Esophagus (tissue), 2 donors: Measurements from ENCODE around the gene KCNJ5. TPM values are rescaled to one million over a fixed set of nuclear protein-coding genes. Genes with fewer than 3 reads are reported as not detected.

ENCODE experiments used
- H3K27ac ChIP-seq, 2 donors: one replicate each; pipeline ENCODE4 v1.5.1; 2013; ENCODE audit warnings: low read depth in 2 of 2, mild to moderate bottlenecking in 2 of 2, inconsistent platforms in 1 of 2, low read length in 1 of 2, moderate library complexity in 1 of 2
- H3K27me3 ChIP-seq, 2 donors: one replicate each; pipeline ENCODE4 v1.6.1; 2013; ENCODE audit warnings: low read length in 2 of 2, control low read depth in 1 of 2, mild to moderate bottlenecking in 1 of 2; ENCODE audit not compliant: insufficient read depth in 2 of 2, control insufficient read depth in 1 of 2
- H3K36me3 ChIP-seq, 2 donors: one replicate each; pipeline ENCODE4 v1.6.1; 2013; ENCODE audit warnings: low read length in 1 of 2; ENCODE audit not compliant: control insufficient read depth in 2 of 2, insufficient read depth in 2 of 2
- H3K4me1 ChIP-seq, 2 donors: one replicate each; pipeline ENCODE4 v1.6.1; 2013; ENCODE audit warnings: low read length in 1 of 2; ENCODE audit not compliant: control insufficient read depth in 2 of 2, insufficient read depth in 2 of 2
- H3K4me3 ChIP-seq, 2 donors: one replicate each; pipeline ENCODE4 v1.5.1; 2013; ENCODE audit warnings: low read length in 2 of 2, mild to moderate bottlenecking in 2 of 2, low read depth in 1 of 2, moderate library complexity in 1 of 2
- H3K9me3 ChIP-seq, 2 donors: one replicate each; pipeline ENCODE4 v1.6.1; 2013; ENCODE audit warnings: mild to moderate bottlenecking in 2 of 2, low read depth in 1 of 2, low read length in 1 of 2, moderate library complexity in 1 of 2; ENCODE audit not compliant: control insufficient read depth in 2 of 2, insufficient read depth in 1 of 2
- WGBS, 2 donors: extraction: QIAGEN DNeasy Blood & Tissue Kit; methylation state at CpG; one replicate each; pipeline ENCODE4 v1.1.7; 2013; 5-methylcytosine and 5-hydroxymethylcytosine counted together
- polyA plus RNA-seq, 2 donors: library from polyadenylated mRNA; stranded (reverse); fragments of 200-250 nt; gene quantifications; one replicate each; pipeline ENCODE4 v1.2.3, GENCODE V29; 2013
- donor health status: healthy with polysubstance abuse.
- donor health status: Bipolar disorder and iron deficiency.

Gene KCNJ5
- polyA plus RNA-seq, 2 donors, result 0.08 to 0.27 TPM

DNA sequence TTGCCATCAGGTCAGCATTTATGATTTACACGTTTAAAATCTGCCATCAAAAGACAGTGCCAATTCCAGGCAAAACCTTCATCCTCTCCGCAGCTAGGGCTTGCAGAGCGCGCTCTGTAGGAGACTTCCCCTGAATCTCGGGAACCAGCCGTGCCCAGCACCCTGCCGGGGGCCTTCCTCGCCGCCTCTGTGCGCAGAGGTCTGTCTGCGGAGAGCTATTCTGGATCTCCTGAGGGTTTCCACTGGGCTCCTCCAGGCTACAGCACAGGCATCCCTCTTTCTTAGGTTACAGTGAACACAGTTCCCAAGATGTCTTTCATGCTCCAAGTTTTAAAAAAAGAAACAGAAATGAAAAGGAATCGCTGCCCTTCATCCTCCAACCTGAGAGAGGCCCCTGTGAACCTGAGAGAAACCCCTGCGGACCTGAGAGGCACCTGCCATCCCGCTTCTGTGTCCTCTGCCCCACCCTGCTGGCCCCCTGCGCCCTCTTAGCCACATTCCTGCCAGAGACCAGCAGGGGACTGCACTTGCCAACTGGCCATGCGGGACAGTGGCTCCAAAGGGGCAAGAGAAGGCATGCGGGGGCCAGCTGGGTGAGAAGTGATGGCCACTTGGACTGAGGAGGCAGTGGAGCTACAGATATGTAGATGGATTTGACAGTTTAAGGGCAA lies 35.4 kb downstream of the KCNJ5 start:
- Histone ChIP-seq H3K4me1 (no peaks in the 10 kb centered on the region), H3K36me3 (no peaks in the 10 kb centered on the region), H3K27me3 (no peaks in the 10 kb centered on the region), H3K9me3 (peaks cover 0 to 4% of the 10 kb centered on the region in 2 donors), H3K27ac (no peak overlapping the region), H3K4me3 (no peak overlapping the region)
- WGBS, 2 donors, result 84 to 86% methylated on average over 17 of the region's 17 CpGs

DNA sequence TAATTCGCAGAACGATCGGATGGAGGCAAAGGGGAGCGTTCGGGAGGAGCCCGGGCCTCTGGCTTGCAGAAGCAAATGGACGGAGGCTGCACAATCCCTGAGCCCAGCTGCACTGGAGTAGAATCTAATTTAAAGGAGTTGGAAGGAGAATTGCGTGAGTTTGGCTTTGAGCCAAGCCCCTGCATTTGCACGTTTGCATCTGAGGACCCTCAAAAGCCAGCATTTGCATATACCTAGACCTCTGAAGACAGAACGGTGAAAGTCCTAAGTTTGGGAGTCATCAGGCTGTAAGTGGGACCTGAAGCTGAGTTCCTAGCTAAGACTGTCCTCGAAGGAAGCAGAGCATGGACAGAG lies 35.9 kb downstream of the KCNJ5 start:
- H3K27ac ChIP-seq, result no peak overlapping the region
- H3K9me3 ChIP-seq, result peaks cover 0 to 4% of the 10 kb centered on the region in 2 donors
- 75 to 76% methylated on average over 11 of the region's 11 CpGs for WGBS, 2 donors
- H3K36me3 ChIP-seq, result no peaks in the 10 kb centered on the region
- H3K4me1 ChIP-seq, result no peaks in the 10 kb centered on the region
- no peak overlapping the region for H3K4me3 ChIP-seq
- no peaks in the 10 kb centered on the region for H3K27me3 ChIP-seq

DNA sequence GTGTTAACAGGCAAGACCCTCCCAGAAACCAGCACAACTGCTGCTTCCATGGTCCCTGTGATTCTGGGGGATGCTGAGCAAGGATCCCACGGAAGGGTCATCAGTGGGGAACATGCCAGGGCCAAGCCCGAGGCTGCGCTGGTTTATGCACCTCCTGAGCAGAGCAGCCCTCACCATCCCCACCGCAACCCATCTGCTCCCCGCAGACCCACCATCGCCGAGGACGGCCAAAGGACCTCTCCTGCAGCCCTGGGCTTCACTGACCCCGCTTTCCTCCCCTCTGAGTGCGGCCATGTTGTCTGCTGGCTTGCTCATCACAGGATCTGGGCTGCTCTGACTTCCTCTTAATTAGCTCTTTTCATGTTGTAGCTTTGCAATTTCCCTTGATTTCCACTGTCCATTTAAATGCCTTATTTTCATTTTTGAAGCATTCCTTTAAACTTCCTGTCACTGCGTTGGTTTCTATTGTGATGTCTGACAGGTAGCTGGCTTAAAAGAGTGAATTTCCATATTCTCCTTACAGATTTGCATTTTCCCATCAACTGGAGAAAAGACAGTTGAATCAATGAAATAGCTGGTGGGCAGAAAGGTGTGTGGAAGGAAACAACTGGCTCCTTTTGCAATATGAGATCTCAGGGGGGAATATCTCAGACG lies 36.7 kb downstream of the KCNJ5 start:
- 80 to 84% methylated on average over 12 of the region's 12 CpGs for WGBS, 2 donors
- Histone ChIP-seq H3K9me3 (peaks cover 0 to 4% of the 10 kb centered on the region in 2 donors), H3K27ac (no peak overlapping the region), H3K4me1 (no peaks in the 10 kb centered on the region), H3K4me3 (no peak overlapping the region), H3K27me3 (no peaks in the 10 kb centered on the region), H3K36me3 (no peaks in the 10 kb centered on the region)

DNA sequence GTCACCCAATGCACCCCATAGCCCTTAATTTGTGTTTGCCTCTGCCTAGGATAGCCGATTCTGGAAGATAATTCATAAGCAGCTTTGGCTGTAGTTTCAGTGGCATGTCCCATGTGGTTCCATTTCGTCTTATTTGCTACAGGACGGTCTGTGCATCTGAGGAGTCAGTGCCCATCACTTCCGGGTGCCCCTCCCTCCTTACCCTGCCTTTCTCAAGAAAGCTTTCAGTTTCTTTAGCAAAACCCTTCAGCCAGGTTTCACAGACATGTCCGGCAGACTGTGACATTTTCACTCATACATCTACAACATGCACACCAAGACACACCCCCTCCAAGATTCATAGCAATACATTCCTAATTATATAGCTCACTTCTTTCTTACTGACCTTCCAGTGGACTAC lies 37.2 kb downstream of the KCNJ5 start:
- Histone ChIP-seq H3K4me1 (no peaks in the 10 kb centered on the region), H3K4me3 (no peak overlapping the region)
- 48 to 54% methylated on average over 5 of the region's 5 CpGs for WGBS, 2 donors

DNA sequence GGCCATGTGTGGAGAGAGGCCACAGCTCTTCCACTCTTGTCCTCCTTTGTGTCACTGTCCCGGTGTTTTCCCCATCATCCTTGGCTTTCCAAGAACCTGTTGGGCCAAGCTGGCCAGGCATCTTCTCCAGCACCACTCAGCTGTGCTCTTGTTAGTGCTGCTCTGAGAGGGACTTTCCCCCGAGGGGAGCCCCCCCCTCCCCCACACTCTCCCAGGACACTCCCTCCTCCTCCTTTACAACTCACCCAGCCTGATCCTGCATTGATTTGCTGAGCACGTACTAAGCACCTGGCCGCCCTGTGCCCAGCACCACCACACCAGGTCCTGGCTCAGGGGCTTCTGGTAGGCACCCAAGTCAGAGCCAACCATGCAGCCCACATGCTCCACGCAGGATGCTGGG lies 38.3 kb downstream of the KCNJ5 start:
- Histone ChIP-seq H3K4me1 (no peaks in the 10 kb centered on the region), H3K9me3 (peaks cover 0 to 4% of the 10 kb centered on the region in 2 donors), H3K4me3 (no peak overlapping the region), H3K36me3 (no peaks in the 10 kb centered on the region), H3K27ac (no peak overlapping the region), H3K27me3 (no peaks in the 10 kb centered on the region)
- 59% methylated on average over 5 of the region's 5 CpGs for WGBS, 2 donors

More for the DNA sequence above, 37.2 kb downstream of the KCNJ5 start:
- Histone ChIP-seq H3K27me3 (no peaks in the 10 kb centered on the region), H3K9me3 (peaks cover 0 to 4% of the 10 kb centered on the region in 2 donors), H3K36me3 (no peaks in the 10 kb centered on the region), H3K27ac (no peak overlapping the region)

DNA sequence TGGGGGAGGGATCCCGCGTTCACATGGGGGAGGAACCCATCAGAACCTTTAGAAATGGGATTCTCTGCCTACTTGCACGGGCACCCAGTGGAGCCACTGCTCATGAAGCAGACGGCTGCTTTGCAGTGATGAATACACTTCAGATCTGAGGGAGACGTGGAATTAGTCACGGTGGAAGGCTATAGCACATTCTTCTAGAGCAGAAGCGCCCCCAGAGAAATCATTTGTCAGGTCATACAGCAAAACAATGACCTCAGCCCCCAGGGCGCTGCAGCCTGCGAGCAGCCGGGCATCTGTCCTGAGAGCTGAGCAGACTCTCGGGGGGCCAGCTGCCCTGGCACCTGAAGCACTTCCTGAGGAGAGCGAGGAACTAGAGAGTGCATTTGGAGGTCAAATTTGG lies 38.8 kb downstream of the KCNJ5 start:
- Histone ChIP-seq H3K27me3 (no peaks in the 10 kb centered on the region), H3K4me1 (no peaks in the 10 kb centered on the region), H3K36me3 (peaks cover 0 to 2% of the 10 kb centered on the region in 2 donors), H3K27ac (no peak overlapping the region), H3K4me3 (no peak overlapping the region), H3K9me3 (peaks cover 0 to 4% of the 10 kb centered on the region in 2 donors)
- WGBS, 2 donors, result 50 to 58% methylated on average over 12 of the region's 12 CpGs

DNA sequence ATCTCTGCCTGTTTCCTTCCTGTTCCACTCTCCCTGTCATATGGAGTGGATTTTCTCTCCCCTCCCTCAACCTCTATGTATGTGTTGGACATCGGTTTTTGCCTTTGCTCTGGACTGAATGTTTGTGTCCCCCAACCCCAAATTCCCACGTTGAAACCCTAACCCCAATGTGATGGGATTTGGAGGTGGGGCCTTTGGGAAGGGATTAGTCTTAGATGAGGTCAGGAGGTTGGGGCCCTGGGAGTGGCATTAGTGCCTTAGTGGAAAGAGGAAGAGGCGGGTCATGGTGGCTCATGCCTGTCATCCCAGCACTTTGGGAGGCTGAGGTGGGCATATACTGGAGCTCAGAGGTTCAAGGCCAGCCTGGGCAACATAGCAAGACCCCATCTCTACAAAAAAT lies 39.9 kb downstream of the KCNJ5 start:
- WGBS, 2 donors, result 74 to 82% methylated on average over 3 of the region's 3 CpGs
- Histone ChIP-seq H3K36me3 (peaks cover 0 to 2% of the 10 kb centered on the region in 2 donors), H3K27me3 (no peaks in the 10 kb centered on the region), H3K27ac (no peak overlapping the region), H3K4me3 (no peak overlapping the region), H3K4me1 (no peaks in the 10 kb centered on the region), H3K9me3 (peaks cover 0 to 4% of the 10 kb centered on the region in 2 donors)

DNA sequence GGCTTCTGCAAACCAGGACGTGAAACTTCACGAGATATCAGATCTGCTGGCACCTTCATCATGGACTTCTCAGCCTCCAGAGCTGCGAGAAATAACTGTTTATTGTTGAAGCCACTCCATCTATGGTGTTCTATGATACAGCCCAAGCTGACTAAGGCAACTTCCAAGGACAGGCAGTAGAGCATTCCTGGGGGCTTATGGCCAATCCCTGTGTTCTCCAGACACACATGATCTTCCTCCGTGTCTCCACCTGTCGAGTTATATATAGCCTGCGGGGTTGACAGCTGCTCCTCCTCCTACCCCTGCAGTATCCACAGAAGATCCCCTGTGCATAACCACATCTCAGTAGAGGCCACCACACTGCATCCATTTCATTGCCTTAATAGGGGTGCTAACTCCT lies 40.5 kb downstream of the KCNJ5 start:
- Histone ChIP-seq H3K27me3 (no peaks in the 10 kb centered on the region), H3K4me1 (no peaks in the 10 kb centered on the region), H3K9me3 (peaks cover 0 to 4% of the 10 kb centered on the region in 2 donors), H3K27ac (no peak overlapping the region), H3K36me3 (peaks cover 0 to 3% of the 10 kb centered on the region in 2 donors), H3K4me3 (no peak overlapping the region)
- WGBS, 2 donors, result 64 to 78% methylated on average over 6 of the region's 6 CpGs

DNA sequence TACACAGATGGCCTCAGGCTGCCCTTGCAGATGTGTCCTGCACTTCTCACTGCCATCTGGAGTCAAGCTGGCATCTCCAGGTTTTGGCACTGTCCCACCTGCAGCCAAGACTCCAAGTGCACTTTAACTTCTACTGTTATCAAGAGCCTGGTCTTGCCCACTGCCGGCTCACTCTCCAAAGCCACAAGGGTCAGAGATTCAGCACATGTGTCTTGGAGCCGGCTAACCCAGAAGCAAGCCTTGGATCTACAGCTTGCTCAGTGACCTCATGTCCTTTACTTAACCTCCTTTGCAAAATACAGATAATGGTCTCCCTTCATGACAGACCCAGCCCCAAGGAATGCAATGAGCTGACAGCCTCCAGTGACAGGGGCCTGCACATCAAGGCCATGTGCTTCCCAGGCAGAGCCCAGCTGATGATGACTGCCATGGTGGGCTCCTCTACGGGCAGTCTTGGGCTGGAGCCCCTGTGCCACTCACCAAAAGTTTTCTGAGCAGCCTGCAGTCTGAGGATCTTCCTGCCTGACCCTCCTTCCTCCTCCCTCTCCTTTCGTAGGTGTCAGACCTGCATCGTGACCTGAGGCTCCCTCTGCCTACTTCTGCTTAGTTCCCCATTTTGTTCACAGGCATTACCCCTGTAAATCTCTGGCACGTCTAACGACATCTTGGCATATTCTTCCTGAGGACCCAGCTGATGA lies 42.5 kb downstream of the KCNJ5 start:
- Histone ChIP-seq H3K27me3 (no peaks in the 10 kb centered on the region), H3K36me3 (peaks cover 0 to 7% of the 10 kb centered on the region in 2 donors), H3K27ac (no peak overlapping the region), H3K9me3 (peaks cover 0 to 4% of the 10 kb centered on the region in 2 donors), H3K4me3 (no peak overlapping the region), H3K4me1 (peaks cover 0 to 2% of the 10 kb centered on the region in 2 donors)
- WGBS, 2 donors, result 69 to 82% methylated on average over 7 of the region's 7 CpGs
